ENCODE data around the gene MYD88. TPM values are rescaled to one million over a fixed set of nuclear protein-coding genes. Genes with fewer than 3 reads are reported as not detected.

Gene MYD88
- total RNA-seq, 1 experiment from 2014 or later: 19.2 TPM

- Mint-ChIP-seq H3K9me3 (no peaks in the 10 kb centered on the region; the same call in 1 of the 2 replicates), H3K4me1 (no peaks in the 10 kb centered on the region), H3K27me3 (ENCODE audit: low read depth) (no peaks in the 10 kb centered on the region; the same call in 1 of the 2 replicates), H3K36me3 (no peaks in the 10 kb centered on the region), H3K4me3 (no peak overlapping the region), H3K27ac (no peak overlapping the region)
- no peak for DNase-seq (ENCODE audit: low spot score)
- ATAC-seq: no peak; the same call in none of the 2 replicates
- ChIA-PET CTCF (no interaction called here), POLR2A (no interaction called here)
- TF ChIP-seq TEAD4 (CRISPR knock-in tag; IDR thresholded peaks at IDR 0.05) (no peak), PRDM15 (CRISPR knock-in tag; IDR thresholded peaks at IDR 0.05) (peak; percentile 71)
Measured at GRCh38 chr3:38154625-38155255, 16.3 kb downstream of the MYD88 start.

DNA sequence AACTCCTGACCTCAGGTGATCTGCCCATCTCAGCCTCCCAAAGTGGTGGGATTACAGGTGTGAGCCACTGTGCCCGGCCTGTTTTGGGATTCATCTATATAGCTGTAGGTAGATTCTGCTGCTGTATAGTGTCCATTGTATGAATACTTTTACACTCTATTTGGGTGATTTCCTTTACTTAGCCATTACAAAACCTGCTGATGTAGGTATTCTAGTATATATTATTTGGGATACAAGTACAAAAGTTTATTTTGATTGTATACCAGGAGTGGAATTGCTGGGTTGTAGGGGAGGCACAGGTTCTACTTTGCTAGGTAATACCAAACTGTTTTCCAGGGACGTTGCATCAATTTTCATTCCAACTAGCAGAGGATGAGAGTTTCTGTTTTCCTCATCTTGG is 17.4 kb downstream of the MYD88 start:
- no peak overlapping the region for H3K27ac Mint-ChIP-seq
- CTCF ChIA-PET: no interaction called here
- DNase-seq (ENCODE audit: low spot score) (no peak), ATAC-seq (no peak)
- H3K27me3 Mint-ChIP-seq (ENCODE audit: low read depth): no peaks in the 10 kb centered on the region; the same call in 1 of the 2 replicates
- no peaks in the 10 kb centered on the region; the same call in 1 of the 2 replicates for H3K9me3 Mint-ChIP-seq
- H3K4me1 Mint-ChIP-seq: no peaks in the 10 kb centered on the region
- no peaks in the 10 kb centered on the region for H3K36me3 Mint-ChIP-seq
- POLR2A ChIA-PET: no interaction called here
- no peak overlapping the region for H3K4me3 Mint-ChIP-seq
- TF ChIP-seq MXD4 (CRISPR knock-in tag; IDR thresholded peaks at IDR 0.05; ENCODE audit: borderline replicate concordance): no peak
- no peak for TF ChIP-seq TEAD4 (CRISPR knock-in tag; IDR thresholded peaks at IDR 0.05)
- TF ChIP-seq, protein P1, sequence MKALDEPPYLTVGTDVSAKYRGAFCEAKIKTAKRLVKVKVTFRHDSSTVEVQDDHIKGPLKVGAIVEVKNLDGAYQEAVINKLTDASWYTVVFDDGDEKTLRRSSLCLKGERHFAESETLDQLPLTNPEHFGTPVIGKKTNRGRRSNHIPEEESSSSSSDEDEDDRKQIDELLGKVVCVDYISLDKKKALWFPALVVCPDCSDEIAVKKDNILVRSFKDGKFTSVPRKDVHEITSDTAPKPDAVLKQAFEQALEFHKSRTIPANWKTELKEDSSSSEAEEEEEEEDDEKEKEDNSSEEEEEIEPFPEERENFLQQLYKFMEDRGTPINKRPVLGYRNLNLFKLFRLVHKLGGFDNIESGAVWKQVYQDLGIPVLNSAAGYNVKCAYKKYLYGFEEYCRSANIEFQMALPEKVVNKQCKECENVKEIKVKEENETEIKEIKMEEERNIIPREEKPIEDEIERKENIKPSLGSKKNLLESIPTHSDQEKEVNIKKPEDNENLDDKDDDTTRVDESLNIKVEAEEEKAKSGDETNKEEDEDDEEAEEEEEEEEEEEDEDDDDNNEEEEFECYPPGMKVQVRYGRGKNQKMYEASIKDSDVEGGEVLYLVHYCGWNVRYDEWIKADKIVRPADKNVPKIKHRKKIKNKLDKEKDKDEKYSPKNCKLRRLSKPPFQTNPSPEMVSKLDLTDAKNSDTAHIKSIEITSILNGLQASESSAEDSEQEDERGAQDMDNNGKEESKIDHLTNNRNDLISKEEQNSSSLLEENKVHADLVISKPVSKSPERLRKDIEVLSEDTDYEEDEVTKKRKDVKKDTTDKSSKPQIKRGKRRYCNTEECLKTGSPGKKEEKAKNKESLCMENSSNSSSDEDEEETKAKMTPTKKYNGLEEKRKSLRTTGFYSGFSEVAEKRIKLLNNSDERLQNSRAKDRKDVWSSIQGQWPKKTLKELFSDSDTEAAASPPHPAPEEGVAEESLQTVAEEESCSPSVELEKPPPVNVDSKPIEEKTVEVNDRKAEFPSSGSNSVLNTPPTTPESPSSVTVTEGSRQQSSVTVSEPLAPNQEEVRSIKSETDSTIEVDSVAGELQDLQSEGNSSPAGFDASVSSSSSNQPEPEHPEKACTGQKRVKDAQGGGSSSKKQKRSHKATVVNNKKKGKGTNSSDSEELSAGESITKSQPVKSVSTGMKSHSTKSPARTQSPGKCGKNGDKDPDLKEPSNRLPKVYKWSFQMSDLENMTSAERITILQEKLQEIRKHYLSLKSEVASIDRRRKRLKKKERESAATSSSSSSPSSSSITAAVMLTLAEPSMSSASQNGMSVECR (CRISPR knock-in tag; IDR thresholded peaks at IDR 0.05; ENCODE audit: borderline replicate concordance): no peak
- no peak for TF ChIP-seq E2F5 (CRISPR knock-in tag; IDR thresholded peaks at IDR 0.05)
- TF ChIP-seq ZNF317 (CRISPR knock-in tag; IDR thresholded peaks at IDR 0.05; ENCODE audit: borderline replicate concordance, low read depth): no peak
- TF ChIP-seq NR1H2 (CRISPR knock-in tag; IDR thresholded peaks at IDR 0.05): no peak
- no peak for TF ChIP-seq PRRX2 (CRISPR knock-in tag; IDR thresholded peaks at IDR 0.05)
- no peak for TF ChIP-seq ZNF423 (CRISPR knock-in tag; IDR thresholded peaks at IDR 0.05)
- TF ChIP-seq FOXP1 (CRISPR knock-in tag; IDR thresholded peaks at IDR 0.05; ENCODE audit: borderline replicate concordance): no peak
- no peak for TF ChIP-seq GTF2I (CRISPR knock-in tag; conservative IDR thresholded peaks at IDR 0.05)

DNA sequence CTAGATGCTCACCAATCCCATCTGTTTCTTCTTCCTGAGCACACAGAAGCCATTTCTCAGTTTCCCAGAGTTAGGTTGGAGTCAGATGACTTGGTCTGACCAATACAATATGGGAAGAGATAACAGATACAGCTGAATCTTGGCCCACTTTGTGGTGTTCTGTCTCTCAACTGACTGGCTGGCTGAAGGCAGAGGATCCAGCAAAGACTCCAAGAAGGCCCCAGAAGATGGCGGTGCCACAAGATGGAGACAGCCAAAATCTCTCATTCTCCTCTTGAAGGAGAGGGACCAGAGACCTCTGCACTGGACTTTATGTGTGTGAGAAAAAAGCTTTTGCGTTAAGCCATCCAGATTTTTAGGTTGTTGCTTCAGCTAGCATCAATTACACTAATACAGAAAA is 18.7 kb downstream of the MYD88 start:
- H3K36me3 Mint-ChIP-seq: no peaks in the 10 kb centered on the region
- ChIA-PET CTCF (no interaction called here), POLR2A (interaction anchor here (1.6 kb wide), 1 partner anchor 20 kb away, joined by 4 read pairs; the partner anchor contains the start of gene ACAA1)
- H3K9me3 Mint-ChIP-seq: no peaks in the 10 kb centered on the region
- no peaks in the 10 kb centered on the region; the same call in 1 of the 2 replicates for H3K27me3 Mint-ChIP-seq (ENCODE audit: low read depth)
- no peaks in the 10 kb centered on the region for H3K4me1 Mint-ChIP-seq
- no peak overlapping the region for H3K27ac Mint-ChIP-seq
- H3K4me3 Mint-ChIP-seq: no peak overlapping the region
- ATAC-seq (no peak), DNase-seq (ENCODE audit: low spot score) (no peak)
- TF ChIP-seq NR1H2 (CRISPR knock-in tag; IDR thresholded peaks at IDR 0.05): no peak
- no peak for TF ChIP-seq CBFB (CRISPR knock-in tag; IDR thresholded peaks at IDR 0.05; ENCODE audit: low read depth)
- no peak for TF ChIP-seq CREB1 (CRISPR knock-in tag; IDR thresholded peaks at IDR 0.05)
- TF ChIP-seq FOXJ3 (CRISPR knock-in tag; IDR thresholded peaks at IDR 0.05; ENCODE audit: borderline replicate concordance): no peak
- TF ChIP-seq CDX4 (CRISPR knock-in tag; IDR thresholded peaks at IDR 0.05; ENCODE audit: borderline replicate concordance): no peak
- TF ChIP-seq TEAD4 (CRISPR knock-in tag; IDR thresholded peaks at IDR 0.05): no peak
- TF ChIP-seq STAT6 (CRISPR knock-in tag; conservative IDR thresholded peaks at IDR 0.05; ENCODE audit: low read depth): no peak
- no peak for TF ChIP-seq RORB (CRISPR knock-in tag; IDR thresholded peaks at IDR 0.05)
- TF ChIP-seq, protein P2, sequence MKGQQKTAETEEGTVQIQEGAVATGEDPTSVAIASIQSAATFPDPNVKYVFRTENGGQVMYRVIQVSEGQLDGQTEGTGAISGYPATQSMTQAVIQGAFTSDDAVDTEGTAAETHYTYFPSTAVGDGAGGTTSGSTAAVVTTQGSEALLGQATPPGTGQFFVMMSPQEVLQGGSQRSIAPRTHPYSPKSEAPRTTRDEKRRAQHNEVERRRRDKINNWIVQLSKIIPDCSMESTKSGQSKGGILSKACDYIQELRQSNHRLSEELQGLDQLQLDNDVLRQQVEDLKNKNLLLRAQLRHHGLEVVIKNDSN (CRISPR knock-in tag; IDR thresholded peaks at IDR 0.05): no peak
